ENCODE data around the gene ARHGAP31. TPM values are rescaled to one million over a fixed set of nuclear protein-coding genes. Genes with fewer than 3 reads are reported as not detected.

ARHGAP31 gene
- total RNA-seq, 1 donor = 15.1 TPM

GRCh38 chr3:119289404-119289770 is 4.8 kb upstream of the ARHGAP31 start:
- TF ChIP-seq, protein P1, sequence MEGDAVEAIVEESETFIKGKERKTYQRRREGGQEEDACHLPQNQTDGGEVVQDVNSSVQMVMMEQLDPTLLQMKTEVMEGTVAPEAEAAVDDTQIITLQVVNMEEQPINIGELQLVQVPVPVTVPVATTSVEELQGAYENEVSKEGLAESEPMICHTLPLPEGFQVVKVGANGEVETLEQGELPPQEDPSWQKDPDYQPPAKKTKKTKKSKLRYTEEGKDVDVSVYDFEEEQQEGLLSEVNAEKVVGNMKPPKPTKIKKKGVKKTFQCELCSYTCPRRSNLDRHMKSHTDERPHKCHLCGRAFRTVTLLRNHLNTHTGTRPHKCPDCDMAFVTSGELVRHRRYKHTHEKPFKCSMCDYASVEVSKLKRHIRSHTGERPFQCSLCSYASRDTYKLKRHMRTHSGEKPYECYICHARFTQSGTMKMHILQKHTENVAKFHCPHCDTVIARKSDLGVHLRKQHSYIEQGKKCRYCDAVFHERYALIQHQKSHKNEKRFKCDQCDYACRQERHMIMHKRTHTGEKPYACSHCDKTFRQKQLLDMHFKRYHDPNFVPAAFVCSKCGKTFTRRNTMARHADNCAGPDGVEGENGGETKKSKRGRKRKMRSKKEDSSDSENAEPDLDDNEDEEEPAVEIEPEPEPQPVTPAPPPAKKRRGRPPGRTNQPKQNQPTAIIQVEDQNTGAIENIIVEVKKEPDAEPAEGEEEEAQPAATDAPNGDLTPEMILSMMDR (IDR thresholded peaks at IDR 0.05; ENCODE audit: insufficient read depth, low read depth, low read length) = no peak
- no peak overlapping the region for H3K4me3 ChIP-seq (ENCODE audit: low read depth, low read length)
- DNase-seq (ENCODE audit: low read depth) = no peak

GRCh38 chr3:119290613-119291012 is 3.6 kb upstream of the ARHGAP31 start:
- no peak for DNase-seq (ENCODE audit: low read depth)
- TF ChIP-seq, protein P1 (IDR thresholded peaks at IDR 0.05; ENCODE audit: insufficient read depth, low read depth, low read length) = no peak
- H3K4me3 ChIP-seq (ENCODE audit: low read depth, low read length) = no peak overlapping the region

DNA sequence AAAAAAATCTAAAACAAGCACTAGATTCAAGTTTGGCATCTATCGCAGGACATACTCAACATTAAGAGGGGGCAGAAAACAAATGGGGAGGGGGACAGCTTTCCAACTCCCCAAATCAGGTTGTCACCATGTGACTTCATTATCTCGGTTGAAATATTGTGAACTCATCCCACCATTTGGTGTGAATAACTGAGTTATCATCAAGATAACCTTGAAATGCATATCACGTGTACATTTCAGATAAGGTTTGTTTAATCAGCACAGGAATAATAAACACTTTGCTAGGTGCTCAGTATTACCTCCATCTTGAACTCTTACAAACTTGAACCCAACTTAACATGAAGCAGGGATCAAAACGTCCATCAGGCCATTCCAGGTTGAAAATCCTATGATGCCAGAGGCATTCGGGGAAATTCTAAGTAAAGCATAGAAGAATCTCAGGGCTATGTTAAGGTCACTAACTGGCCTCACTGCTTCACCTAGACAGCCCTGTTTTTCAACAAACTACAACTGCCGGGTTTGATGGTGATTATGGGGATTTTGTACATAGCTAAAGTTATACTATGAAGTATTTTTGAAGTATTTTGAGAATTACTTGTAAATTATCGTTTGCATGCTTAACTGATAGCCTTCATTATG is 3.0 kb upstream of the ARHGAP31 start:
- no peak for DNase-seq (ENCODE audit: low read depth)
- no peak overlapping the region for H3K4me3 ChIP-seq (ENCODE audit: low read depth, low read length)
- TF ChIP-seq, protein P1 (IDR thresholded peaks at IDR 0.05; ENCODE audit: insufficient read depth, low read depth, low read length) = no peak

DNA sequence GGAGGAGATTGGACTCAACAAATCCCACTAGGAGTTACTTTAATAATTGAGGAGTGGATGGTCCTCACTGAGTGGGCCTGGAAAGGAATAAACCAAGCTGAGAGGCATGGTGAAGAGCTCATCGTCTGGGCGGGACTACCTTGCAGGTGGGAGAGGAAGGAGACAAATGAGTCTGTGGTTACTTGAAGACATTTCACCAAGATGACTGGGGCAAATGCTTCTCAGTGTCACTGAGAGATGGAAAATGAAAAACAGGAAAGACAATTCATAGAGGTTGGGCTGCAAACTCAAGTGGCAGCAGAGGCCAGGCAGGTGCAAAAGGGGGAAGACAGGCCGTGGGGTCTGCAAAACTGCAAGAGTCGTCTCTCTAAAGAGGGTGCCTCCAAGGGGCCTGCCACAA is 1.5 kb upstream of the ARHGAP31 start:
- DNase-seq (ENCODE audit: low read depth) = no peak
- no peak overlapping the region for H3K4me3 ChIP-seq (ENCODE audit: low read depth, low read length)
- TF ChIP-seq, protein P1 (IDR thresholded peaks at IDR 0.05; ENCODE audit: insufficient read depth, low read depth, low read length) = no peak

DNA sequence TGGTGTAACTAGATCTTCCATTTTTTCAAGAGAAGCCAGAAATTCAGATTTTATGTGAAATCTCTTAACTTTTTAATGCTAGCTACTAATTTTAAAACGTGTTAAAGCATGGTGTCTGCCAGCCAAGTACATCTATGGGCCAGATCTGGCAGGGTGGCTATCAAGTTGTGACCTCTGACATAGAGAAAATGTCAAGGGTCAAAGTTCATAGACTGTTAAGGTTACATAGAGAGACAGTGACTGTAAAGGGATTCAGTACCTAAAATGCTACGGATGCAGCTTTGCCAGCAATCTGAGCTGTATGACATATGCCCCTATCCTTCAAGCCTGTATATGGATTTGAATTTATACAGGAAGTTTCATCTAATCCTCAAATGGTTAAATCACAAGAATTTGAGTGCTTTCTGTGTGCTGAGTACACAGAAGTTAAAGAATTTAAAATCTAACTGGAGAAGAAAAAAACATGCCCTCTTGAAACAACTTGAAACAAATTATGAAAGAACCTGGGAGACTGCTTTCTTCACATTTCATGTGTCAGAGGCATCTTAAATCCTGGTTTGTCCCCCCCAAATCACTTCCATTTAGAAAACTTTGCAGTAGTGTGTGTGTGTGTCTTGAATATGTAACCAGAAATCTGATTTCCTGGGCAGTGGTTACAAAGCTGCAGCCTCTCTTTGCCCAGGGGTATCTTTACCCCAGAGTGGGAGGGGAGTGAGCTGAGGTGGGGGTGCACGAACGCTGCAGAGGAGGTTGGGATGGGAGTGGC is 895 bp upstream of the ARHGAP31 start:
- DNase-seq (ENCODE audit: low read depth) = no peak
- TF ChIP-seq, protein P1 (IDR thresholded peaks at IDR 0.05; ENCODE audit: insufficient read depth, low read depth, low read length) = no peak
- H3K4me3 ChIP-seq (ENCODE audit: low read depth, low read length) = peak overlapping the region; percentile 80

DNA sequence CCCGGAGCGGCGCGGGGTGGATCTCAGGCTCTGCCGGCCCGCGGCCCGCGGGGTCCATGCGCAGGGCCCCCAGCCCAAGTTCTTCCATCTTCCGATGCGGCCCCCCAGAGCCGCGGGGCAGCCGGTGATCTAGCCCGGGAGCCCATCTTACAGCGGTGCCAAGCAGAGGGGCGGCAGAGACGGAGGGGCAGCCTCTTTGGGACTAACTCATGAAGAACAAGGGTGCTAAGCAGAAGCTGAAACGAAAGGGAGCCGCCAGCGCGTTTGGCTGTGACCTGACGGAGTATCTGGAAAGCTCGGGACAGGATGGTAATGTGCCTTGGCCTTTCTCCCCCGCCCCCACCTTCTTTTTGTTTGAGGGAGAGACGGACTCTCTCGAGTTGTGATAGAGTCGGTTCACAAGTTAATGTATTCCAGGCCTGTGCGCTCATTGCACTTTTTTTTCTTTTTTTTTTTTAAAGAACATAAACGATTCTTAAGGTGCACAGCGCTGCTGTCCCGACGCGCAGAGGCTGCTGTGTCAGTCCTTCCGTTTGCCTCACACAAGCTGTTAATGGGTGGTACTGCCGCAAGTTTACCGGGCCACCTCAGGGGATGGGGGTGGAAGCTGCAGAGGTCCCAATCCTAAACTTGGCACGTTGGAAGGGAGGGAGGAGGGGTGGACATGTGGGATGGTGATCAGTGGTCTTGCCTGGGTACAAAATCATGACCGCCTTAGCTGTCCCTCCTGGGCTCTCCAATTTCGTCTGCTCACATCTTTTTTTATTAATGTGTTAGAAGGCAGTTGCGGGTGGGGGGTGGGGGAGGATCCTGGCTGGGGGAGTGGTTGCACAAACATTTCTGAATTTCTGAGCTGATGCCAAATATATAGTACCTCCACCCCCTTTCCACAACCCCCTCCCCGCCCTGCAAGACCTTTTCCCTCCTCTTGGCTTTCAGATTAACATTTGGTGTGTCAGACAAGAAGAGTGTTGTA is 801 bp downstream of the ARHGAP31 start:
- TF ChIP-seq, protein P1 (IDR thresholded peaks at IDR 0.05; ENCODE audit: insufficient read depth, low read depth, low read length) = no peak
- peak overlapping the region; percentile 80 for H3K4me3 ChIP-seq (ENCODE audit: low read depth, low read length)
- DNase-seq (ENCODE audit: low read depth) = peak; percentile 51

Measured in fibroblast of villous mesenchyme (primary cell).